OCI-LY1 (cell line): ENCODE data around the gene HOXA5.

Experiments
- H2AFZ ChIP-seq: fragments of 200-600 bp; sonication (generic), shearing (Covaris generic); 2 replicates; pipeline ENCODE4 v1.6.0; 2014; ENCODE audit warnings: antibody characterized with exemption, mild to moderate bottlenecking, low read length
- H3F3A ChIP-seq: fragments of 200-600 bp; sonication (generic), shearing (Covaris generic); 2 replicates; pipeline ENCODE4 v1.6.0; 2014; ENCODE audit warnings: mild to moderate bottlenecking, antibody characterized with exemption, low read length, moderate library complexity; ENCODE audit not compliant: insufficient read depth
- H3K27ac ChIP-seq: fragments of 200-600 bp; sonication (generic); 2 replicates; pipeline ENCODE4 v1.5.1; 2014; ENCODE audit warnings: low read length, mixed run types, mild to moderate bottlenecking, low read depth; ENCODE audit not compliant: poor library complexity, severe bottlenecking
- H3K27me3 ChIP-seq: fragments of 200-600 bp; sonication (generic); 2 replicates; pipeline ENCODE4 v1.6.0; 2014; ENCODE audit warnings: antibody characterized with exemption, mild to moderate bottlenecking, low read length, moderate library complexity; ENCODE audit not compliant: insufficient read depth
- H3K36me3 ChIP-seq: fragments of 200-600 bp; sonication (generic); 2 replicates; pipeline ENCODE4 v1.6.1; 2014; ENCODE audit warnings: mild to moderate bottlenecking, antibody characterized with exemption, low read length, moderate library complexity, mixed read lengths; ENCODE audit not compliant: insufficient read depth
- H3K4me1 ChIP-seq: fragments of 200-600 bp; sonication (generic); 2 replicates; pipeline ENCODE4 v1.5.1; 2014; ENCODE audit warnings: mild to moderate bottlenecking, low read length, moderate library complexity; ENCODE audit not compliant: insufficient read depth, severe bottlenecking
- H3K4me2 ChIP-seq: fragments of 200-600 bp; sonication (generic), shearing (Covaris generic); 2 replicates; pipeline ENCODE4 v1.6.1; 2014; ENCODE audit warnings: low read length
- H3K4me3 ChIP-seq: fragments of 200-600 bp; sonication (generic); 2 replicates; pipeline ENCODE4 v1.5.1; 2014; ENCODE audit warnings: low read length, low read depth, mild to moderate bottlenecking, mixed read lengths; ENCODE audit not compliant: poor library complexity, severe bottlenecking
- H3K79me2 ChIP-seq: fragments of 200-600 bp; shearing (Covaris generic); 2 replicates; pipeline ENCODE4 v1.6.1; 2016; ENCODE audit warnings: mixed run types, low read length, mixed read lengths; ENCODE audit not compliant: insufficient read depth
- H3K9ac ChIP-seq: fragments of 200-600 bp; sonication (generic), shearing (Covaris generic); 2 replicates; pipeline ENCODE4 v1.6.1; 2014; ENCODE audit warnings: mild to moderate bottlenecking, low read length, mixed read lengths
- H3K9me2 ChIP-seq: fragments of 200-600 bp; sonication (generic), shearing (Covaris generic); 2 replicates; pipeline ENCODE4 v1.6.1; 2014; ENCODE audit warnings: low read depth, mild to moderate bottlenecking, low read length, mixed read lengths
- H3K9me3 ChIP-seq: fragments of 200-600 bp; shearing (Covaris generic); 2 replicates; pipeline ENCODE4 v1.6.1; 2014; ENCODE audit warnings: low read length, mixed read lengths
- H4K20me1 ChIP-seq: fragments of 200-600 bp; sonication (generic), shearing (Covaris generic); 2 replicates; pipeline ENCODE4 v1.6.0; 2016; ENCODE audit warnings: mild to moderate bottlenecking, low read length; ENCODE audit not compliant: insufficient read depth
- CTCF ChIP-seq: fragments of 200-600 bp; sonication (generic), shearing (Covaris generic); IDR thresholded peaks from 2 replicates; pipeline ENCODE4 v1.5.1; 2017; ENCODE audit warnings: mild to moderate bottlenecking, antibody characterized with exemption, low read length, moderate library complexity, mixed read lengths
- EZH2 ChIP-seq: fragments of 200-600 bp; sonication (generic), shearing (Covaris generic); IDR thresholded peaks from 2 replicates; pipeline ENCODE4 v1.8.0; 2017; ENCODE audit warnings: borderline replicate concordance, mixed run types, mild to moderate bottlenecking, antibody characterized with exemption, low read length, moderate library complexity, mixed read lengths

HOXA5 gene

GRCh38 chr7:27102581-27103442 is 40.7 kb downstream of the HOXA5 start, which contains the start of gene HOXA2:
TSS of gene HOXA2 (minus strand) at chr7:27102683. CDS start at chr7:27102500, 183 bp downstream.
- Histone ChIP-seq H3K27me3 (peaks cover 6% of the 10 kb centered on the region; the same call in 1 of the 2 replicates), H3F3A (0 out of 2 replicates have a peak, but pooled peaks cover 6% of the 10 kb centered on the region), H3K4me3 (no peak within 1 kb of the TSS)

DNA sequence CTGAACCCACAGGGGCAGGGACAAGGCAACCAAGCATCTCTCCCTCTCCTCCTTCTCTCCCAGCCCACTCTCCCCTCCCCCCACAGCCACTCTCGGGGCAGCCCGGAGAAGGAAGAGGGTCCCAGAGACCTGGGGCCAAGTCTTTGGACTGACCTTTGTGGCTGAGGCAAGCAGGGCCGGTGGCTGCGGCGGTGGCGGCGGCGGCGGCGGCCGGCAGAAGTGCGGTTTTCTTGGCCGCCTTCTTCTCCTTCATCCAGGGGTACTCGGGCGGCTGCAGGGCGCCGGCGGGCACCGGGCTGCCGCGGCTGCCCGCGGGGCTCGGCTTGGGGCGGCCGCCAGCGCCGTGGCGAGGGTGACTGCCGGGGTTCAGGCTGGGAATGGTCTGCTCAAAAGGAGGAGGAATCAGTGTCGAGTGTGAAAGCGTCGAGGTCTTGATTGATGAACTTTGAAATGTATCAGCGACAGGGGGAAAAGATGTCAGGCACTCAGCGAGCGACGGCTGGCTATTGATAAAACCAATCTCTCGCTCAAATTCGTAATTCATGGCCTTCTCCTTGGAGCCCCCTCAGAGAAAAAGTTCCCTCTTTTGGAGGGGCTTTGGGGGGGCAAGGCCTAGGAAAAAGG is 41.4 kb downstream of the HOXA5 start:
- H2AFZ ChIP-seq, result no peak overlapping the region
- H4K20me1 ChIP-seq, result no peaks in the 10 kb centered on the region

More at GRCh38 chr7:27102581-27103442, 40.7 kb downstream of the HOXA5 start, which contains the start of gene HOXA2:
- Histone ChIP-seq H3K4me1 (no peaks in the 10 kb centered on the region), H4K20me1 (no peaks in the 10 kb centered on the region), H2AFZ (no peak within 1 kb of the TSS), H3K9ac (no peak within 1 kb of the TSS), H3K9me3 (no peaks in the 10 kb centered on the region), H3K27ac (no peak within 1 kb of the TSS), H3K9me2 (no peaks in the 10 kb centered on the region), H3K36me3 (peaks cover 4% of the 10 kb centered on the region; the same call in 1 of the 2 replicates), H3K4me2 (no peak within 1 kb of the TSS), H3K79me2 (no peaks in the 10 kb centered on the region)
- TF ChIP-seq CTCF (no peak), EZH2 (no peak)

More for the DNA sequence above, 41.4 kb downstream of the HOXA5 start:
- Histone ChIP-seq H3F3A (0 out of 2 replicates have a peak, but pooled peaks cover 6% of the 10 kb centered on the region), H3K27ac (no peak overlapping the region), H3K9ac (no peak overlapping the region), H3K36me3 (peaks cover 4% of the 10 kb centered on the region; the same call in 1 of the 2 replicates), H3K4me3 (no peak overlapping the region), H3K9me3 (no peaks in the 10 kb centered on the region), H3K4me2 (no peak overlapping the region), H3K27me3 (peaks cover 6% of the 10 kb centered on the region; the same call in 1 of the 2 replicates), H3K4me1 (peaks cover 5% of the 10 kb centered on the region), H3K9me2 (no peaks in the 10 kb centered on the region), H3K79me2 (no peaks in the 10 kb centered on the region)
- TF ChIP-seq CTCF (no peak), EZH2 (no peak)
